HUES6 (cell line): ENCODE results near the gene IGF2BP3.
A peak's percentile ranks its signal among the peaks of the same experiment; 100 is the strongest.
"Not testable (repeated sequence)": the region's sequence is repeated elsewhere in the genome, so short reads cannot be mapped to it uniquely, and the experiment has no call there.

Source experiments
- H3K27ac ChIP-seq: 2 replicates; pipeline ENCODE4 v1.7.0; 2013; ENCODE audit warnings: low read depth, mild to moderate bottlenecking, low read length, inconsistent platforms
- H3K27me3 ChIP-seq: 2 replicates; pipeline ENCODE4 v1.6.1; 2013; ENCODE audit warnings: low read length; ENCODE audit not compliant: control insufficient read depth, insufficient read depth
- H3K36me3 ChIP-seq: 2 replicates; pipeline ENCODE4 v1.6.1; 2013; ENCODE audit warnings: low read length; ENCODE audit not compliant: control insufficient read depth, insufficient read depth
- H3K4me1 ChIP-seq: 2 replicates; pipeline ENCODE4 v1.6.1; 2013; ENCODE audit warnings: low read length; ENCODE audit not compliant: control insufficient read depth, insufficient read depth
- H3K4me3 ChIP-seq: 2 replicates; pipeline ENCODE4 v1.5.1; 2013; ENCODE audit warnings: low read depth, low read length
- H3K9ac ChIP-seq: one replicate; pipeline ENCODE4 v1.6.1; 2013; ENCODE audit warnings: mild to moderate bottlenecking, low read length
- H3K9me3 ChIP-seq: 2 replicates; pipeline ENCODE4 v1.6.1; 2013; ENCODE audit warnings: low read depth, low read length; ENCODE audit not compliant: control insufficient read depth, insufficient read depth

IGF2BP3 gene

DNA sequence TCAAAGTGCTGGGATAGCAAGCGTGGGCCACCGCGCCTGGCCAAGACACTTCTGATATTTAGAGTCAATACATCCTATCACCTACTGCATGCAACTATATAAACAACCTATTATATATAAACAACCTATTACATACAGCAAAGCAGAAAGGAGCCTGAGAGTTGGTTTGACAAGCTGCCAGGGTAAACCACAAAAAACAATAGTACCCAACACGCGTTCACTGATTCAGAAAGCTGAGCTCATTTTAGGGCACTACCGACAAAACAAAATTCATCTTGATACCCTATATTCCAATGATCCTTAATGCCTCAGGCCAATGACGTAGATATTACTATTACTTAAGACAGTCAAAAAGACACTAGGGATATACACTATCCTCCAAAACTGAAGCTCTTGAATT is 154.9 kb downstream of the IGF2BP3 start:
- peaks cover 93% of the 10 kb centered on the region for H3K36me3 ChIP-seq
- no peaks in the 10 kb centered on the region for H3K27me3 ChIP-seq
- no peaks in the 10 kb centered on the region for H3K9me3 ChIP-seq
- no peaks in the 10 kb centered on the region for H3K4me1 ChIP-seq
- no peak overlapping the region for H3K9ac ChIP-seq
- H3K4me3 ChIP-seq, result no peak overlapping the region
- no peak overlapping the region for H3K27ac ChIP-seq

DNA sequence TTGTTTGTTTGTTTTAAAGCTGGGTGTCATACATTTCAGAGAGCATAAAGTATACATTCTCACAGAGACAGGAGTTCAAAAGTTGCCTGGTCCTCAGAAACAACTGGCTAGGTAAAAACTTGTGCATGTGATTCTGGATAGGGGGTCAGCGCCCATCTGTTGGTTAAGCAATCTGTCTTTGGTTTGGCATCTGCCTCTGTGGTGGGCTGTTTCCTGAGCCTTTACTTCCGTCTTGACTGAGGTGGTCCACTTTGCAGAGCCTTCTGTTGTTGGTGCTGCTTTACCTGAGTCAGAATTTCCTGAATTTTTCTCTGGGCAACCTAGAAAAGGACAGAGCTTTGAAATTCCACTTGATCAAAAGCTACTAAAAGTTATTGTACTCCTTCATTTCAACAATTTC is 158.2 kb downstream of the IGF2BP3 start:
- not testable (repeated sequence) for H3K27me3 ChIP-seq, H3K9ac ChIP-seq, H3K4me1 ChIP-seq, H3K27ac ChIP-seq, H3K9me3 ChIP-seq, H3K4me3 ChIP-seq
- H3K36me3 ChIP-seq, result peaks cover 90% of the 10 kb centered on the region

DNA sequence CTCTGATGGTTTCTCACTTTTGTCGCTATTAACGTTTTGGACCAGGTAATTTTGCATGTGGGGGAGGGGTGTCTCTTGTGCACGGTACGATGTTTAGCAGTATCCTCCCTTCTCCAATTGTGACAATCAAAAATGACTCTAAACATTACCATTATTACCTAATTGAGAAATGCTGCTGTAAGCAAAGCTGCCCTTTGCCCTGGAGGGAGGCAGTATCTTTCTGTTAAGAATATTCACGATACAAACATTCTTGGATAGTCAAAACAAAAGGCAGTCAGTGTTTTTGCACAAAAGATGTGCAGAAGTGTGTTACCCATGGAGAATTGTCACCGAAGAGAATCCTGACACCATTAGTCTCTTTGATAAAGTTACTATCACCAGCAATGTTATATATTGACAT is 161.5 kb downstream of the IGF2BP3 start:
- H3K9ac ChIP-seq, result no peak overlapping the region
- peaks cover 73% of the 10 kb centered on the region for H3K36me3 ChIP-seq

DNA sequence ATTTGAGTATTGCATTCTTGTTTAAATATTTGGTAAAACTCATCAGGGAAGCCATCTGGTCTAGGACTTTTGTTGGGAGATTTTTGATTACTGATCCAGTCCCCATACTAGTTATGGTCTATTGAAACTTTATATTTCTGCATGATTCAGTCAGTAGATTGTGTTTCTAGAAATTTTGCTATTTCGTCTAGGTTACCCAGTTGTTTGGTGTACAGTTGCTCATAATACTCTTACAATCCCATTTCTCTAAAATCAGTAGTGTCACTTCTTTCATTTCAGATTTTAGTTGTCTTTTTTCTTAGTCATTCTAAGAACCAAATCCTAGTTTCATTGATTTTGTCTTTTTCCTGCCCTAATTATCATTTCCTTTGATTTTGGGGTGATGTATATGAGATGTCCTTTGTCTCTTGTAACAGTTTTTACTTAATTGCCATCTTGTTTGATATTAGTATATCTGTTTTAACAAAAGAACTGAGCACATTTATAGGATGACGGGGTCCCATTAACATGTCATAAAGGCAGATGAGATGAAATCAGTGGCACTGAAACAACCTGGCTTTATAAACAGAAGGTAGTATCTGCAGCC is 163.3 kb downstream of the IGF2BP3 start:
- Histone ChIP-seq H3K4me1 (no peaks in the 10 kb centered on the region), H3K27me3 (no peaks in the 10 kb centered on the region), H3K9ac (no peak overlapping the region), H3K36me3 (peaks cover 68% of the 10 kb centered on the region), H3K9me3 (no peaks in the 10 kb centered on the region), H3K27ac (no peak overlapping the region), H3K4me3 (no peak overlapping the region)

More for the DNA sequence above, 161.5 kb downstream of the IGF2BP3 start:
- H3K9me3 ChIP-seq, result no peaks in the 10 kb centered on the region
- H3K27ac ChIP-seq, result no peak overlapping the region
- H3K4me3 ChIP-seq, result no peak overlapping the region
- H3K4me1 ChIP-seq, result no peaks in the 10 kb centered on the region
- no peaks in the 10 kb centered on the region for H3K27me3 ChIP-seq

DNA sequence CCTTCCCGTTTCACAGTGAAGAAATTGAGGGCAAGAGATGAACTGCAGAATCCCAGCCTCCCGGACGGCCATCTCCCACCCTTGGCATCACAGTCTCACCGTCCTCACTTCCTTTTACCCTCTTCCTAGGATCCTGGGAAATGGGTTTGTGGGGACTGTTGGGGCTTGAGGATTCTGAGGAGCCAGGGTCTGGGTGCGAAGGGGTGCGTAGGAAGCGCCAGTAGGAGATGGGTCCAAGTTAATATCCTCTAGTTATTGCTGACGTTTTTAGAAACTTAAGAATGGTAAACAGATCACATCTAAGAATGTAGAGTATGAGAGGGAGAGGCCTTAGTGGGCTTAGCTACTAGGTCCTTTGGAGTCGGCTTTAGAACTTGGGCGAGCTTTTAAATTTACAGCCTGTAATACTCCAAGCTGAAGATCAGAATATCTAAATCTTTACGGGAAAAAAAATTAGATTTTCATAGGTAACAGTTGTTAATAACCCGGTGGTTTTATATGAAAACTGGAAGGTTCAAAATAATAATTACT is 170.5 kb downstream of the IGF2BP3 start:
- Histone ChIP-seq H3K4me3 (peak overlapping the region; percentile 98), H3K36me3 (peaks cover 19% of the 10 kb centered on the region), H3K27me3 (no peaks in the 10 kb centered on the region), H3K9me3 (no peaks in the 10 kb centered on the region), H3K9ac (peak overlapping the region; percentile 91), H3K27ac (peak overlapping the region; percentile 76; the same call in 1 of the 2 replicates), H3K4me1 (peaks cover 4% of the 10 kb centered on the region; the same call in 1 of the 2 replicates)

DNA sequence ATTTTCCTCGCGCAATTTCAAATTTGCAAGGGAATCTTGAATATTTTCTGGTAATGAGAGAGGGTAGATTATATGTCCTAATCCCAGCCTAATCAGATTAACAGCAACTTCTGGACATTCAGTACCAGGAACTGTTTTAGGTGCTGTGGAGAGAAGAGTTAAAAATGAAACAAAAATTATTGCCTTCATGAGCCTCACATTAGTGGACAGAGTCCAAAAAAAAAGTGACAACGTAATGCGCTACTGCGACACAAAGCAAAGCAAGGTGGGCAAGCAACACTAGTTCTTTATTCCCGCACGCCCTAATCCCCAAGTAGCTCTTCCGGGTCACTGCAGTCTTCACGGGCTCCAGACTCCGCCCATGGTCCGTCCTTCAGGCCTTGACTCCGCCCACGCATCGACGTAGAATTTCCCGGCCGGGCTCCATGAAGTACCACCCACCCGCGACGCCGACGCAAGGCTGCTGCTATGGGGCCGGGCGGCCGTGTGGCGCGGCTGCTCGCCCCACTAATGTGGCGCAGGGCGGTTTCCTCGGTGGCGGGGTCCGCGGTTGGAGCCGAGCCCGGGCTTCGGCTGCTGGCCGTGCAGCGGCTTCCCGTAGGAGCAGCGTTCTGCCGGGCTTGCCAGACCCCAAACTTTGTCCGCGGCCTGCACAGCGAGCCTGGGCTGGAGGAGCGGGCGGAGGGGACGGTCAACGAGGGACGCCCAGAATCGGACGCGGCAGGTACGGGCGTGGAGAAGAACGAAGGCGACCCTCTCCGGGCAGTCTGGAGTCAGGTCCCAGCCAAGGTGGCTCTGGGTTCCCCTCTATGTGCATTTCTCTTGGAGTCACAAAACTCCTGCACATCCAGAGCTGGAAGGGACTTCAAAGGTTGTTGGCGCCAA is 171.2 kb downstream of the IGF2BP3 start, which contains the start of gene MALSU1:
MALSU1 (plus strand) TSS at position 455 of the 885 bp plus-strand sequence; CDS start at position 469, 14 bp downstream.
- peak within 1 kb of the TSS; percentile 76 for H3K27ac ChIP-seq
- peak within 1 kb of the TSS; percentile 91 for H3K9ac ChIP-seq
- peak within 1 kb of the TSS; percentile 98 for H3K4me3 ChIP-seq
- H3K9me3 ChIP-seq, result no peaks in the 10 kb centered on the region
- H3K4me1 ChIP-seq, result peaks cover 4% of the 10 kb centered on the region; the same call in 1 of the 2 replicates
- H3K36me3 ChIP-seq, result peaks cover 19% of the 10 kb centered on the region
- no peaks in the 10 kb centered on the region for H3K27me3 ChIP-seq

DNA sequence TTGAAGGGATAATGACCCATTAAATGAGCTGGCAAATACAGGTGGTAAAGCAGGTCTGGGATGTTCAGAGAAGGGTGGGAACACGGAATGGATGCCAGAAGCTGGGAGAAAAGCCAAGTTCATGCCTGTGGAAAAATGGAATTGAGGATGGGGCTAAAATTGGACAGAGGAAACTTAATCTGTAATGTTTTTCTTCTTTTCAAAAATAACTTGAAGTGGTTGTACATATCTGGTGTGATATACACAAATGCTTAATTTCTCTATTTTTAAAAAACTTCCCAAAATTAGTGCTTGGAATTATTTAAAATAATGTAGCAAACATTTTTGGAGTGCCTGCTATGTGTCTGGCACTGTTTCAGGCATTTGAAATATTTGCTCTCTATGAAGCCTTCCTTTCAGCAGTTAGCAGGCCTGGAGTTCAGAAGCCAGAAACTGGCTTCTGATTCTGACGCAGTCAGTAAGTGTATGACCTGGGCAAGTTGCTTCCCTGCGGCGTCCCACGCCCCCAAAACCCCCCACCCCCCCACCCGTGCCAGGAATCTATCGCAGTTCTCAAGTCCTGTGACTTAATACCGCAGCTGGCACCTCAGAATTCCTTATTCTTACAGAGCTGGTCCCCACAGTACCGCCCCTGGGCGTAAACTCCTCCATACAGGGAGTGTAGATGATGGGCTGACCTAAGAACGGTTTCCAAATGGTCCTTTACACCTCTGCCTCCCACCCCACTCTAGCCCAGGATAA is 172.0 kb downstream of the IGF2BP3 start:
- Histone ChIP-seq H3K4me3 (peak overlapping the region; percentile 98), H3K9ac (no peak overlapping the region)

DNA sequence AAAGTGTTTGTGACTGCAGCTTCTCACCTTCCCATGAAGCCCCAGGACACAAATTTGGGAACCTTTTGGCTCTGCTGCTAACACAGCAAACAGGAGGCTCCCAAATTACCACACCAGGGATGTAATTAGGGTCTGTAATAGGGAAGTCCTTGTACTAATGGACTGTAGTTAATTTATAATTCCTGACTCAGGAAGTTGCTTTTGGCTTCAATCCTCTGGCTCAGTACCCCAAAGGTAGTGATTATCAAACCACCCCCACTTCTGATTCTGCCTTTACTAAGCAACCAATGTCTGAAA is 174.9 kb downstream of the IGF2BP3 start:
- Histone ChIP-seq H3K4me1 (peaks cover 3% of the 10 kb centered on the region; the same call in 1 of the 2 replicates), H3K4me3 (no peak overlapping the region), H3K9ac (no peak overlapping the region), H3K9me3 (no peaks in the 10 kb centered on the region), H3K27ac (no peak overlapping the region), H3K27me3 (no peaks in the 10 kb centered on the region), H3K36me3 (no peaks in the 10 kb centered on the region)

More for the DNA sequence above, 172.0 kb downstream of the IGF2BP3 start:
- Histone ChIP-seq H3K36me3 (peaks cover 18% of the 10 kb centered on the region), H3K27ac (no peak overlapping the region), H3K4me1 (peaks cover 4% of the 10 kb centered on the region; the same call in 1 of the 2 replicates), H3K27me3 (no peaks in the 10 kb centered on the region), H3K9me3 (no peaks in the 10 kb centered on the region)

DNA sequence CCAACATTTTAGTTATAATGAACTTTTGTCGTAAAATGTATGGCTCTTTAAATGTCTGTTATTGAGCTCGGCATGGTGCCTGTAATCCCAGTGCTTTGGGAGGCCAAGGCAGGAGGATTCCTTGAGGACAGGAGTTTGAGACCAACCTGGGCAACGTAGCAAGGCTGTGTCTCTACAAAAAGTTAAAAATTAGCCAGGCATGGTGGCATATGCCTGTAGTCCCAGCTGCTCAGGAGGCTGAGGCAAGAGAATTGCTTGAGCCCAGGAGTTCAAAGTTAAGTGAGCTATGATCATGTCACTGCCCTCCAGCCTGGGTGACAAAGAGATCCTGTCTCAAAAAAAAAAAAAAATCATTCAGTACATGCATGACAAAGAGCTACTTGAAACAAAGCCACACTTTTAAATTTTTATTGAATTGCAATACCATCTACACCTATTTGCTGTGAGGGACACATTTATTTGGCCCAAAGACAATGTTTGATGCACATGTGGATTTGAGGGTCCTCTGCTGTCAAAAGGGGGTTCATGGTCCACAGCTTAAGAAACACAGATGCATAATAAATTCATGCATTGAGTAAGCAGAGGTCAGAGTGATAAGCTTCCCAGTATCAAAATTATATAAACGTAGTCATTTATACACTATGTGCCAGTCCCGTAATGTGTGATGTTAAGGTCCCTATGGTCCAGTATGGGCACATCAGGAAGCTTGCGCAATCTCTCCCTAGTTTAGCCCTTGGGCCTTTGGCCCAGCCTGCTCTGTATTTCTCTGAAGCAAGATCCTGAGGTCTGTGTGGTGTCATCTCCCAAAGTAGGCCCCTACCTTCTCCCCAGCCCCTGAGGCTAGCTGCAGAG is 175.5 kb downstream of the IGF2BP3 start:
- no peaks in the 10 kb centered on the region for H3K4me1 ChIP-seq
- no peak overlapping the region for H3K4me3 ChIP-seq
- H3K36me3 ChIP-seq, result no peaks in the 10 kb centered on the region
- no peak overlapping the region for H3K27ac ChIP-seq
- no peak overlapping the region for H3K9ac ChIP-seq
- no peaks in the 10 kb centered on the region for H3K27me3 ChIP-seq
- H3K9me3 ChIP-seq, result no peaks in the 10 kb centered on the region

DNA sequence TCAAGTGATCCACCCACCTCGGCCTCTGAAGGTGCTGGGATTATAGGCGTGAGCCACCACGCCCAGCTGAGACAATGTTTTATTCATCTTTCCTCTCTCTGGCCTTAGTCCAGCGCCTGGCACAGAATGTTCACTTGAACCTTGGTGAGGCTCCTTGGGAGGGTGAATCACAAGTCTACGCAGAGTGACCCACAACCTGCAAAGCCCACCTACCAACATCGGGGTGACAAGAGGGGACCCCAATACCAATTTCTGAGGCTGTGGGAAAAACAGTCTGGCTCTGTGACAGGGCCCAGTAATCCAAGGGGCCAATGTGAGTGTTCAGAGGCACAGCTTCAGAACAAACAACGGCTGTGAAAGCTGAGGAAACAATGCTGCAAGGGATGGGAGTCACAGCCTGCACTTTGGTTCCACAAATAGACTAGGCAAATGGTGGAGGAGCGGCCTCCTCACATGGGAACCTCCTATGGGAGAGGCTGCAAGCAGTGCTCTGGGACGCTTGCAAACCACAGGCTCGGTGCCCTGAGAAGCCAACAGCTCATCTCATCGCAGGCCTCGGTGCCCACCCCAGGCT is 176.7 kb downstream of the IGF2BP3 start:
- H3K9me3 ChIP-seq, result no peaks in the 10 kb centered on the region
- no peak overlapping the region for H3K9ac ChIP-seq
- H3K27me3 ChIP-seq, result no peaks in the 10 kb centered on the region
- no peak overlapping the region for H3K4me3 ChIP-seq
- no peaks in the 10 kb centered on the region for H3K36me3 ChIP-seq
- H3K27ac ChIP-seq, result no peak overlapping the region
- H3K4me1 ChIP-seq, result no peaks in the 10 kb centered on the region
